Heart left ventricle (tissue), 13 donors: ENCODE results near the gene CCDC170.

ENCODE experiments used
- POLR2A ChIP-seq, 2 donors: fragments of 450-650 bp; IDR thresholded peaks; one replicate each; pipeline ENCODE4 v1.6.1; 2017; ENCODE audit warnings: antibody characterized with exemption in 2 of 2, mild to moderate bottlenecking in 2 of 2, moderate library complexity in 2 of 2
- TF ChIP-seq, protein P1 (sequence below), 12 donors: fragments of 200-600 bp; sonication (generic) in 4 of 12; IDR thresholded peaks; one replicate each; pipeline versions ENCODE4 v1.5.0 to v1.8.0; 2018 to 2022; ENCODE audit warnings: antibody characterized with exemption in 12 of 12, mild to moderate bottlenecking in 5 of 12
- donor health status: ischemic (EF 13 %, LVEDD 7.1; RV severe dilation, severe dysfunction).
- donor health status: DM: no; HTN: yes; CAD: no.
- donor health status: DM: no; HTN: no; CAD: no.
- donor health status: ischemic (EF 25% LVEDD 6.9; RV normal size, moderate dysfunction).
- donor health status: ischemic (EF 25% LVEDD 5.7; RV mildly dilated, moderate dysfunction).
- donor health status: ischemic (EF 35%, LVEDD 5.7; RV mildly dilated, moderate dysfunction).
- donor health status: nonischemic (EF 11% LVEDD 7.7; RV severe dilation, severe dysfunction).
- donor health status: DM: yes; HTN: yes; CAD: no.
- donor health status: PGD.
- donor health status: ischemic (EF 29% LVEDD 5.4; RV normal size, mild dysfunction).
- donor health status: nonischemic (EF 23%, LVEDD 6.1; RV moderate dilation, normal function).

GRCh38 chr6:151551223-151551857, 57.5 kb downstream of the CCDC170 start:
- TF ChIP-seq, protein P1, sequence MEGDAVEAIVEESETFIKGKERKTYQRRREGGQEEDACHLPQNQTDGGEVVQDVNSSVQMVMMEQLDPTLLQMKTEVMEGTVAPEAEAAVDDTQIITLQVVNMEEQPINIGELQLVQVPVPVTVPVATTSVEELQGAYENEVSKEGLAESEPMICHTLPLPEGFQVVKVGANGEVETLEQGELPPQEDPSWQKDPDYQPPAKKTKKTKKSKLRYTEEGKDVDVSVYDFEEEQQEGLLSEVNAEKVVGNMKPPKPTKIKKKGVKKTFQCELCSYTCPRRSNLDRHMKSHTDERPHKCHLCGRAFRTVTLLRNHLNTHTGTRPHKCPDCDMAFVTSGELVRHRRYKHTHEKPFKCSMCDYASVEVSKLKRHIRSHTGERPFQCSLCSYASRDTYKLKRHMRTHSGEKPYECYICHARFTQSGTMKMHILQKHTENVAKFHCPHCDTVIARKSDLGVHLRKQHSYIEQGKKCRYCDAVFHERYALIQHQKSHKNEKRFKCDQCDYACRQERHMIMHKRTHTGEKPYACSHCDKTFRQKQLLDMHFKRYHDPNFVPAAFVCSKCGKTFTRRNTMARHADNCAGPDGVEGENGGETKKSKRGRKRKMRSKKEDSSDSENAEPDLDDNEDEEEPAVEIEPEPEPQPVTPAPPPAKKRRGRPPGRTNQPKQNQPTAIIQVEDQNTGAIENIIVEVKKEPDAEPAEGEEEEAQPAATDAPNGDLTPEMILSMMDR (IDR thresholded peaks at IDR 0.05), result no peak
- TF ChIP-seq POLR2A (IDR thresholded peaks at IDR 0.05), result no peak
